ENCODE data around the gene ZNF821.

DNA sequence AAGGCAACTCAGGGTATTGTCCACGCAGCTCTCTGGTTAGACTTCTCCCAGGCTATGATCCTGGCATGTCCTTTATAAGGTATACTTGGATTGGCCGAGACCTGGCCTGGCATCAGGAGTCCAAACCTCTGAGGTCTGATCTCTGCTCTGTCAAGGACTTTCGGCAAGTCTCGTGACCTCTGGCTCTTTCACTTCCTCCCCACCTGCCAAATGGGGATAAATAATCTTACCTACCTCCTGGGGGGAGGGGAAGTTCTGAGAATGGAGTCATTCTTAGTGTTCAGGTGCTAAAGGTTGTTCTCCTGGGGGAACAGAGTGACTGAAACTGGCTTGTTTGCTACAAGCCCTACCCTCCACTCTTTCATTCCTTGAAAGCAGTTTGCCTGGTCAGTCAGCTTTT lies 30.6 kb downstream of the ZNF821 start:
- TF ChIP-seq YY1 (IDR thresholded peaks at IDR 0.05; ENCODE audit: insufficient read depth, insufficient read length) = no peak
- no peak for TF ChIP-seq ZNF274 (IDR thresholded peaks at IDR 0.05; ENCODE audit: low read depth, low read length)
- no peak for TF ChIP-seq SUZ12 (IDR thresholded peaks at IDR 0.05; ENCODE audit: extremely low read depth, insufficient read depth, insufficient read length)

All from NT2/D1 (cell line).